Measurements from ENCODE around the gene PLXND1. TPM values are rescaled to one million over a fixed set of nuclear protein-coding genes. Genes with fewer than 3 reads are reported as not detected.

PLXND1 gene
- total RNA-seq, 2 experiments from 2014 or later, result 4.7 to 6.0 TPM

GRCh38 chr3:129622226-129622874 is 15.9 kb upstream of the PLXND1 start:
- no peak for DNase-seq (ENCODE audit: low spot score)
- CTCF ChIA-PET (ENCODE audit: unreplicated experiment), result interaction anchor here (0.6 kb wide), 1 partner anchor 9 kb away, joined by 3 read pairs; no protein-coding TSS in a partner anchor
- Histone ChIP-seq H3K27ac (ENCODE audit: low read depth, low read length, poor library complexity, severe bottlenecking) (no peak overlapping the region), H3K4me1 (ENCODE audit: insufficient read depth, low read length, poor library complexity, severe bottlenecking) (peaks cover 24% of the 10 kb centered on the region), H3K4me2 (ENCODE audit: low read length) (no peak overlapping the region), H3K36me3 (ENCODE audit: insufficient read depth, low read length) (no peaks in the 10 kb centered on the region), H3K9me2 (ENCODE audit: insufficient read depth, low read length) (no peaks in the 10 kb centered on the region), H3K4me3 (ENCODE audit: low read depth, low read length, poor library complexity, severe bottlenecking) (no peak overlapping the region), H4K20me1 (ENCODE audit: insufficient read depth, low read length) (no peaks in the 10 kb centered on the region), H3K9me3 (ENCODE audit: low read length) (no peaks in the 10 kb centered on the region), H2AFZ (ENCODE audit: low read length) (no peak overlapping the region), H3K79me2 (ENCODE audit: insufficient read depth, low read depth, low read length) (no peaks in the 10 kb centered on the region)
- intact Hi-C loops (cut with micrococcal nuclease; ENCODE audit: unreplicated experiment), result loop anchor here (10.0 kb wide), 1 partner anchor 238 kb away; no protein-coding TSS in a partner anchor
- POLR2A ChIA-PET, result interaction anchor here (0.6 to 1.1 kb wide), 3 partner anchors 12 to 169 kb away, joined by 3 to 9 read pairs (median 5); no protein-coding TSS in a partner anchor
- no TSS peak for BruUV-seq (replicated peaks)
- no peak for TF ChIP-seq EZH2phosphoT487 (IDR thresholded peaks at IDR 0.05; ENCODE audit: borderline replicate concordance, low read depth, low read length)
- no peak for TF ChIP-seq CTCF (conservative IDR thresholded peaks at IDR 0.05; ENCODE audit: low read length)

- H3K79me2 ChIP-seq (ENCODE audit: insufficient read depth, low read depth, low read length), result no peaks in the 10 kb centered on the region
- ChIA-PET CTCF (ENCODE audit: unreplicated experiment) (no interaction called here), POLR2A (interaction anchor here (0.6 kb wide), 1 partner anchor 169 kb away, joined by 9 read pairs; no protein-coding TSS in a partner anchor)
- H3K36me3 ChIP-seq (ENCODE audit: insufficient read depth, low read length), result no peaks in the 10 kb centered on the region
- TF ChIP-seq EZH2phosphoT487 (IDR thresholded peaks at IDR 0.05; ENCODE audit: borderline replicate concordance, low read depth, low read length) (no peak), CTCF (conservative IDR thresholded peaks at IDR 0.05; ENCODE audit: low read length) (no peak)
- no peaks in the 10 kb centered on the region for H3K9me3 ChIP-seq (ENCODE audit: low read length)
- no peaks in the 10 kb centered on the region for H4K20me1 ChIP-seq (ENCODE audit: insufficient read depth, low read length)
- H3K9me2 ChIP-seq (ENCODE audit: insufficient read depth, low read length), result no peaks in the 10 kb centered on the region
- no peak for DNase-seq (ENCODE audit: low spot score)
- BruUV-seq (replicated peaks), result no TSS peak
- intact Hi-C loops (cut with micrococcal nuclease; ENCODE audit: unreplicated experiment), result loop anchor here (10.0 kb wide), 1 partner anchor 237 kb away; no protein-coding TSS in a partner anchor
- no peak overlapping the region for H3K4me3 ChIP-seq (ENCODE audit: low read depth, low read length, poor library complexity, severe bottlenecking)
- H2AFZ ChIP-seq (ENCODE audit: low read length), result no peak overlapping the region
- peaks cover 19% of the 10 kb centered on the region for H3K4me1 ChIP-seq (ENCODE audit: insufficient read depth, low read length, poor library complexity, severe bottlenecking)
- H3K4me2 ChIP-seq (ENCODE audit: low read length), result no peak overlapping the region
- no peak overlapping the region for H3K27ac ChIP-seq (ENCODE audit: low read depth, low read length, poor library complexity, severe bottlenecking)
Observed at GRCh38 chr3:129621626-129622225, 15.2 kb upstream of the PLXND1 start.
